HFF-Myc (cell line): ENCODE data around the gene TP53BP2.

Experiments used
- DNase-seq: peaks from one replicate; pipeline ENCODE4 v3.0.0-alpha.2; 2011; ENCODE audit warnings: low read depth; ENCODE audit errors: extremely low read depth
- H3K4me3 ChIP-seq: replicated peaks from 2 replicates; pipeline ENCODE4 v1.5.1; 2011; ENCODE audit warnings: low read depth, mild to moderate bottlenecking, control low read depth, low read length
- CTCF ChIP-seq: IDR thresholded peaks from 2 replicates; pipeline ENCODE4 v1.5.1; 2012; ENCODE audit warnings: mild to moderate bottlenecking, low read depth, low read length, control low read depth; ENCODE audit errors: missing control alignments

Gene TP53BP2

DNA sequence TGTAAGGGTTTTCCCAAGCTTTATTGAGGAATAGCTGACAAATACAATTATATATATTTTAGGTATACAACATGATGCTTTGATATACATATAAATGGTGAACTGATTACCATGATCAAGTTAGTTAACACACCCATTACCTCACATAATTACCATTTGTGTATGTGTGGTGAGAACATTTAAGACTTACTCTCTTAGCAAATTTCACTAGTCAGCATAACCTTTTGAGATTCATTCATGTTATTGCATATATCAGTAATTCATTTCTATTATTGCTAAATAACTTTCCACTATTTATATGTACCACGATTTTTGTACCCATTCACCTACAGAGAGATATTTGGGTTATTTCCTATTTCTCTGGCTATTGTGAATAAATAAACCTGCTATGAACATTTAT lies 16.2 kb upstream of the TP53BP2 start:
- no peak for DNase-seq
- no peak for TF ChIP-seq CTCF
- H3K4me3 ChIP-seq = no peak overlapping the region

- TF ChIP-seq CTCF = no peak
- no peak overlapping the region for H3K4me3 ChIP-seq
- no peak for DNase-seq
Measured at GRCh38 chr1:223860051-223860622, 14.4 kb upstream of the TP53BP2 start.

GRCh38 chr1:223859058-223859457 lies 13.3 kb upstream of the TP53BP2 start:
- no peak for DNase-seq
- no peak for TF ChIP-seq CTCF

DNA sequence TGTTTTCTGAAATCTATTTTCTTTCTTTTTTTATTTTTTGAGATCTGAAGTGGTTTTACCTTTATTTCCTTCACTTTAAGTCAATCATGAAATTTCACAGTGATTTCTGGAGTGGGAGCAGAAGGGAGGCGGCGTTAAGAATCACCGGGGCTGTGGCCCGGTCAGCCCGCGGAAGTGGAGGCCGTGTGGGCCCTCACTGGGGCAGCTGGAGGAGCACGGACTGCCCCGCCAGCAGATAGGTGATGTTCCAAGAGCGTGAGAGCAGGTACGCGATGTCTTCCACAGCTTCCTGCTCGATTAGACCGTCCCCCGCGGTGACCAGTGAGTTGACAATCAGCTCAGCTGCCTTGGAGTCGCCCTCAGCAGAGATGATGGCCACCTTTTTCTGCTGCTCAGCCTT lies 10.6 kb upstream of the TP53BP2 start:
- no peak for DNase-seq
- TF ChIP-seq CTCF = no peak
- no peak overlapping the region for H3K4me3 ChIP-seq

More at GRCh38 chr1:223859058-223859457, 13.3 kb upstream of the TP53BP2 start:
- H3K4me3 ChIP-seq = no peak overlapping the region

GRCh38 chr1:223853748-223854147 lies 8.0 kb upstream of the TP53BP2 start:
- H3K4me3 ChIP-seq = no peak overlapping the region
- DNase-seq = no peak
- TF ChIP-seq CTCF = no peak

GRCh38 chr1:223853275-223853674 lies 7.5 kb upstream of the TP53BP2 start:
- TF ChIP-seq CTCF = no peak
- H3K4me3 ChIP-seq = no peak overlapping the region
- no peak for DNase-seq

GRCh38 chr1:223852337-223852736 lies 6.6 kb upstream of the TP53BP2 start:
- no peak overlapping the region for H3K4me3 ChIP-seq

More at GRCh38 chr1:223852337-223852736, 6.6 kb upstream of the TP53BP2 start:
- DNase-seq = no peak
- no peak for TF ChIP-seq CTCF
